ENCODE measurements around the gene TSPAN18.

- no peak for TF ChIP-seq CTCF (IDR thresholded peaks at IDR 0.05 in 2 of 3, conservative IDR thresholded peaks at IDR 0.05 in 1 of 3; ENCODE audit: borderline replicate concordance in 1 of 3, insufficient read depth in 1 of 3, low read depth in 2 of 3, low read length in 2 of 3)
- TF ChIP-seq POLR2A (IDR thresholded peaks at IDR 0.05; ENCODE audit: borderline replicate concordance, extremely low read depth, insufficient read depth, insufficient read length) = no peak
- no peak for TF ChIP-seq EZH2 (IDR thresholded peaks at IDR 0.05)
- TF ChIP-seq EZH2phosphoT487 (IDR thresholded peaks at IDR 0.05; ENCODE audit: borderline replicate concordance) = no peak
- TF ChIP-seq RAD21 (IDR thresholded peaks at IDR 0.05; ENCODE audit: low read depth) = no peak
- TF ChIP-seq REST (IDR thresholded peaks at IDR 0.05; ENCODE audit: low read depth) = no peak
- no peak for TF ChIP-seq POLR2AphosphoS5 (IDR thresholded peaks at IDR 0.05; ENCODE audit: low read depth, low read length)
These were observed 214.7 kb downstream of the TSPAN18 start for GRCh38 chr11:44941259-44942021.

Data from HCT116 (cell line).